Measurements from ENCODE around the gene SOHLH2.

The SOHLH2 gene

DNA sequence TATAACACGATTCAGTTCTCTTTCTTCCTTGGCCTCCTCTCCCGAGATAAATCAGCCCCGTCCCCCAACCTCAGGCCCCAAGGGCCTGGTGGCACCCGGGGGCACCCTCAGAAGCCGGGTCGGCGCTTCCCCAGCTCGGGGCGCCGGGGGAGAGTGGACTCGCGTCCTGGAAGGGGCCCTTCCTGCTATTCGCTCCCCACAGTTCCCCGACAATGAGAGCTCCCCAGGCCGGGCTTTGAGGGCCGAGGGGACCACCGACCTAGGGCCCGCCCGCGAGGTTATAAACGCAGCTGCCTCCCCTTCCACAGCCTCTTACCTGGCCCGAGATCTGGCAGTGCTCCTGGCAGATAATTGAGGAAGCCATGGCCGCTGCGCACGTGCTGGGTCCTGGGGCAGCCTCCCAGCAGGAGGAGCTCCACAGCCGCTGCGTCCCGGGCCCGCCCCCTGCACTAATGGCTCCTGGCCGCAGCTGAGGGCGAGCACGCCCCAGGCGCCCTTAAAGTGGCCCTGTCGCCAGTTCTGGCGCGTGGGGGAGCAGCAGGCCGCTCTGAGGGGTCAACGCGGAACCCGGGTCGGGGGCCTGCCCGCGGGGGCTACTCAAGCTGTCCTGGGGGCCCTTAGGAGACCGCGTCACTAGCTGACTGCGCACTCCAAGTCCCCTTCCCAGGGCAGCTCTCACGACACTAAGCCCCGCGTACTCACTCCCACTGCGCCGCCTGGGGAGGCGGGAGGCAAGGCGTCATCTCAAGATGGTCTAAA lies at the start of gene SOHLH2:
SOHLH2 (minus strand) TSS at position 394 of the 759 bp plus-strand sequence; CDS start at position 364, 30 bp downstream.
- no peak for FAIRE-seq
- DNase-seq (ENCODE audit: insufficient read length, low spot score): no peak
- no peak for TF ChIP-seq CTCF (IDR thresholded peaks at IDR 0.05; ENCODE audit: insufficient read depth, missing control alignments)

GRCh38 chr13:36261976-36262375 lies 47.6 kb upstream of the SOHLH2 start:
- no peak for TF ChIP-seq CTCF (IDR thresholded peaks at IDR 0.05; ENCODE audit: insufficient read depth, missing control alignments)
- DNase-seq (ENCODE audit: insufficient read length, low spot score): no peak
- FAIRE-seq: no peak

- no peak for TF ChIP-seq CTCF (IDR thresholded peaks at IDR 0.05; ENCODE audit: insufficient read depth, missing control alignments)
- FAIRE-seq (no peak), DNase-seq (ENCODE audit: insufficient read length, low spot score) (no peak)
These were observed 46.7 kb upstream of the SOHLH2 start for GRCh38 chr13:36261011-36261410.

DNA sequence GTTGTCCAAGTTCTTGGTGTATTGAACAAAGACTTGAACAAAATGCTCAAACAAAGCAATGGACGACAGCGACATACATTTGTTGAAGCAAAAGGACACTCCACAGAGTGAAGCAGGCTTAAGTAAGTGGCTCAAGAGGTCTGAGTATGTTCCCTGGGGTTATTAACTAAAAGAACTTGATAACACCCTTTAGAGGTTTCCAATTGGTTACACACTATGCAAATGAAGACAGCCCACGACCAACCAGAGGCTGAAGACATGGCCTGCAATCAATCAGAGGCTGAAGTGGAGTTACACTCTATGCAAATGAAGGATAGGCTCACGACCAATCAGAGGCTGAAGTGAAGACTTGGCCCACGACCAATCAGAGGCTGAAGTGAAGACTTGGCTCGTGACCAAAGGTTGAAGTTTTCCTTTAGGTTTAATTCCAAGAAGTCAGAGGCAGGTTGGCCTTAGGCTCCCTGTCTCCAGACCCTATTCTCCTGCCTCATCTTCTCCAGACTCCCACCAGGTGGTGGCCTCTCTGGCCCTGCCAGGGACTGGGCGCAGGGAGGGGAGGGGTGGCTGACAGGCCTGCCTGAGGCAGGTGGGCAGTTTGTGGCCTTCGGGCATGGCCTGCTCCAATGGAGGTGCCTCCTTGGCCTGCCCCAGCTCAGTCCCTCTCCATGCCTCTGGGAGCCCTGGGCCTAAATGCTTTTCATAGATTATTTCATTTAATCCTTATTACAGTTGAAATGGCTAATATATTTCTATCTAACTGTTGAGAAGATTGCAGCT lies 45.2 kb upstream of the SOHLH2 start:
- no peak for FAIRE-seq
- TF ChIP-seq CTCF (IDR thresholded peaks at IDR 0.05; ENCODE audit: insufficient read depth, missing control alignments): no peak
- DNase-seq (ENCODE audit: insufficient read length, low spot score): no peak

DNA sequence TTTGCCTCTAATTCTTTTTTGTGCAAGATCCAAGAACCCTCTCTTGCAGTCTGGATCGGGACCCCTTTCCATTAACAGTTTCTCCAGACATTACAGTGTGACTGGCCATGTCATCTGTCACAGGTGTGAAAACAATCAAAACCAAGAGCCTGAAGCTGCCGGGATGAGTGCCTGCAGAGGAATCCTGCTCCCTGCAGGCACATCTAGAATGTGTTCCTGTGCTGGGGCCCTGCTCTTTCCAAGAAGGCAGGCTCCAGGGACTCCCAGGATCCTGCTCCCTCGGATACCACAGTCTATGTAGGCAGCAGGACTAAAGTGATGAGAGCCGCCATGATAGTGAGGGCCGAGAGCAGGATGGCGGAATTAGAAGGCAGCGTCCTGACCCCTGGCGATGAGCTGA lies 44.5 kb upstream of the SOHLH2 start:
- DNase-seq (ENCODE audit: insufficient read length, low spot score) (no peak), FAIRE-seq (no peak)
- no peak for TF ChIP-seq CTCF (IDR thresholded peaks at IDR 0.05; ENCODE audit: insufficient read depth, missing control alignments)

GRCh38 chr13:36251526-36251925 lies 37.2 kb upstream of the SOHLH2 start:
- FAIRE-seq (no peak), DNase-seq (ENCODE audit: insufficient read length, low spot score) (no peak)
- no peak for TF ChIP-seq CTCF (IDR thresholded peaks at IDR 0.05; ENCODE audit: insufficient read depth, missing control alignments)

DNA sequence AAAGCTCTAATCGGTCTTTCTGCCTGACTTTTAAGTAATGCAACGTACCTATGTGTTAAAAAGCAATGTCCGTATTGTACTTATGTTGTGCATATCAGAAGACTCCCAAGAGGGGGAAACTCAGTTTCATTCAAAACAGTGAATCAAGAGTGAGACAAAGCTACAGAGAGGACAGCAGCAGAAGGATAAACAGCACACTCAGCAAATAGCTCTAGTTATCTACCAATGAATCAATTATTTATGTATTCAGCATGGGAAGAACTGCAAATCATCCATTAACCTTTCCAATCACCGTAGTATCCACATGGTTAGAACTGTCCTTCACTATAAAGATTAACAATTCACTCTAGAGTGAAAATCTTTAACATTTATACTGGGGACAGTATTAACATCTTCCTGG lies 36.7 kb upstream of the SOHLH2 start:
- no peak for TF ChIP-seq CTCF (IDR thresholded peaks at IDR 0.05; ENCODE audit: insufficient read depth, missing control alignments)
- no peak for FAIRE-seq
- no peak for DNase-seq (ENCODE audit: insufficient read length, low spot score)

Measured in D721Med (cell line).